Left lobe of liver (tissue), 2 donors: ENCODE results near the gene PRMT9. TPM values are rescaled to one million over a fixed set of nuclear protein-coding genes. Genes with fewer than 3 reads are reported as not detected.

Experiments used
- ATAC-seq: fragments of 200-7000 bp; cut with Tn5 transposase; one replicate; pipeline ENCODE4 v1.9.1; 2020; ENCODE audit warnings: mild to moderate bottlenecking, moderate library complexity
- DNase-seq: peaks from one replicate; pipeline ENCODE4 v3.0.0-alpha.2; 2020; ENCODE audit warnings: low spot score
- total RNA-seq: library from RNA; stranded (reverse); gene quantifications from one replicate; pipeline ENCODE4 v1.2.1, GENCODE V29; 2021
- donor health status: DM: no; HTN: no; CAD: no; lungs with moderate emphysema.
- donor health status: DM: no; HTN: yes; CAD: no.

PRMT9 gene
- total RNA-seq, result 4.6 TPM

- DNase-seq, result peak; percentile 94
- peak; percentile 97 for ATAC-seq
Observed at GRCh38 chr4:147683717-147684700, at the start of gene PRMT9. PRMT9 (minus strand) TSS chr4:147684163; CDS start chr4:147683987, 176 bp downstream.

- DNase-seq (peak; percentile 63), ATAC-seq (peak; percentile 65)
Observed at GRCh38 chr4:147732518-147733235, 48.7 kb upstream of the PRMT9 start.

GRCh38 chr4:147731580-147732517 is 47.9 kb upstream of the PRMT9 start, which contains the start of gene ARHGAP10:
ARHGAP10 (plus strand) TSS chr4:147732088; CDS start chr4:147732302, 214 bp downstream.
- peak; percentile 65 for DNase-seq
- peak; percentile 81 for ATAC-seq

GRCh38 chr4:147730333-147730732 is 46.4 kb upstream of the PRMT9 start:
- DNase-seq, result no peak
- no peak for ATAC-seq

GRCh38 chr4:147727476-147728028 is 43.6 kb upstream of the PRMT9 start:
- no peak for ATAC-seq
- DNase-seq, result no peak

GRCh38 chr4:147725673-147726072 is 41.7 kb upstream of the PRMT9 start:
- no peak for DNase-seq
- no peak for ATAC-seq

GRCh38 chr4:147724468-147725201 is 40.7 kb upstream of the PRMT9 start:
- DNase-seq (no peak), ATAC-seq (no peak)

- DNase-seq (peak; percentile 79), ATAC-seq (peak; percentile 95)
Observed at GRCh38 chr4:147723326-147723725, 39.4 kb upstream of the PRMT9 start.

GRCh38 chr4:147717878-147718277 is 33.9 kb upstream of the PRMT9 start:
- no peak for DNase-seq
- no peak for ATAC-seq

- DNase-seq, result no peak
Observed at GRCh38 chr4:147714575-147715401, 30.8 kb upstream of the PRMT9 start.

GRCh38 chr4:147709999-147710398 is 26.0 kb upstream of the PRMT9 start:
- no peak for ATAC-seq
- DNase-seq, result no peak

More at GRCh38 chr4:147714575-147715401, 30.8 kb upstream of the PRMT9 start:
- ATAC-seq, result no peak

GRCh38 chr4:147707892-147708672 is 24.1 kb upstream of the PRMT9 start:
- peak; percentile 95 for ATAC-seq

GRCh38 chr4:147704846-147705245 is 20.9 kb upstream of the PRMT9 start:
- DNase-seq, result no peak
- no peak for ATAC-seq

More at GRCh38 chr4:147707892-147708672, 24.1 kb upstream of the PRMT9 start:
- peak; percentile 52 for DNase-seq

- ATAC-seq (no peak), DNase-seq (no peak)
Observed at GRCh38 chr4:147696866-147697265, 12.9 kb upstream of the PRMT9 start.

- ATAC-seq (no peak), DNase-seq (no peak)
Observed at GRCh38 chr4:147693218-147693617, 9.3 kb upstream of the PRMT9 start.

GRCh38 chr4:147691820-147692219 is 7.9 kb upstream of the PRMT9 start:
- DNase-seq, result no peak
- ATAC-seq, result no peak

GRCh38 chr4:147689067-147689466 is 5.1 kb upstream of the PRMT9 start:
- DNase-seq (no peak), ATAC-seq (no peak)

GRCh38 chr4:147683188-147683591 is 773 bp downstream of the PRMT9 start:
- ATAC-seq, result peak; percentile 55
- DNase-seq, result no peak
